Brain microvascular endothelial cell (primary cell): ENCODE results near the gene ST7.

Source experiments
- DNase-seq: peaks from one replicate; pipeline ENCODE4 v3.0.0-alpha.2; 2020
- H3K27ac ChIP-seq: fragments of 250-450 bp; sonication (Bioruptor Pico); 2 replicates; pipeline ENCODE4 v1.5.1; 2020; ENCODE audit warnings: mild to moderate bottlenecking, moderate library complexity
- H3K27me3 ChIP-seq: fragments of 250-450 bp; sonication (Bioruptor Pico); replicated peaks from 2 replicates; pipeline ENCODE4 v1.5.1; 2020; ENCODE audit warnings: mild to moderate bottlenecking
- H3K36me3 ChIP-seq: fragments of 250-450 bp; sonication (Bioruptor Pico); replicated peaks from 2 replicates; pipeline ENCODE4 v1.5.1; 2020; ENCODE audit warnings: mild to moderate bottlenecking
- H3K4me3 ChIP-seq: 2 replicates; pipeline ENCODE4 v1.5.1; 2011; ENCODE audit warnings: low read depth, mild to moderate bottlenecking, control low read depth, low read length, moderate library complexity
- in situ Hi-C: cut with HindIII; loops from 2 replicates; pipeline ENCODE4 v1.10.0; 2017; ENCODE audit warnings: low sequenced_read_pairs, low pct_ligation_motif_present
- TF ChIP-seq, protein P1 (sequence below): IDR thresholded peaks from 2 replicates; pipeline ENCODE4 v1.5.1; 2011; ENCODE audit warnings: low read depth, mild to moderate bottlenecking, moderate library complexity, low read length, control low read depth, inconsistent platforms; ENCODE audit errors: missing control alignments

ST7 gene, protein sequence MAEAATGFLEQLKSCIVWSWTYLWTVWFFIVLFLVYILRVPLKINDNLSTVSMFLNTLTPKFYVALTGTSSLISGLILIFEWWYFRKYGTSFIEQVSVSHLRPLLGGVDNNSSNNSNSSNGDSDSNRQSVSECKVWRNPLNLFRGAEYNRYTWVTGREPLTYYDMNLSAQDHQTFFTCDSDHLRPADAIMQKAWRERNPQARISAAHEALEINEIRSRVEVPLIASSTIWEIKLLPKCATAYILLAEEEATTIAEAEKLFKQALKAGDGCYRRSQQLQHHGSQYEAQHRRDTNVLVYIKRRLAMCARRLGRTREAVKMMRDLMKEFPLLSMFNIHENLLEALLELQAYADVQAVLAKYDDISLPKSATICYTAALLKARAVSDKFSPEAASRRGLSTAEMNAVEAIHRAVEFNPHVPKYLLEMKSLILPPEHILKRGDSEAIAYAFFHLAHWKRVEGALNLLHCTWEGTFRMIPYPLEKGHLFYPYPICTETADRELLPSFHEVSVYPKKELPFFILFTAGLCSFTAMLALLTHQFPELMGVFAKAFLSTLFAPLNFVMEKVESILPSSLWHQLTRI

DNA sequence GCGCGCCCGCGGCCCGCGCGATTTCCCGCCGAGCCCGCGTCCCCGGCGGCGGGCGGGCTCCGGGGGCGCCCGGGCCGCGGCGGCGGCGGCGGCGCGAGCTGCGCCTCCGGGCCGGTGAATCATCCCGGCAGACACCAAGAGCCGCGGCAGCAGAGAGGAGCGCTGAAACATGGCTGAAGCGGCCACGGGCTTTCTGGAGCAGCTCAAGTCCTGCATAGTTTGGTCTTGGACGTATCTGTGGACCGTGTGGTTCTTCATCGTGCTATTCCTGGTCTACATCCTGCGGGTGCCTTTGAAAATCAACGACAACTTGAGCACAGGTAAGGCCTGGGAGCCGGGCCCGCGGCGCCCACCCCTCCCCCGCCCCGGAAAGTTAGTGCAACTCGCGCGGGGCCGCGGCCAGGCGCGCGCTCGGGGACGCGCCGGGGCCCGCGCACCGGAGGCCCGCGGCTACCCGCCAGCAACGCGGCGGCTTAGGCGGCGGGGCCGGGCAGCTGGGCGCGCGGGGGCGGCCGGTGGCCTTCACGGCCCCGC is at the start of gene ST7:
ST7 (plus strand) TSS at position 130 of the 534 bp plus-strand sequence; CDS start at position 170, 40 bp downstream.
- H3K4me3 ChIP-seq, result peak within 1 kb of the TSS; percentile 88
- no peaks in the 10 kb centered on the region for H3K36me3 ChIP-seq
- no peaks in the 10 kb centered on the region for H3K27me3 ChIP-seq
- peak within 1 kb of the TSS; percentile 81 for H3K27ac ChIP-seq
- peak; percentile 57 for DNase-seq
- TF ChIP-seq, protein P1, sequence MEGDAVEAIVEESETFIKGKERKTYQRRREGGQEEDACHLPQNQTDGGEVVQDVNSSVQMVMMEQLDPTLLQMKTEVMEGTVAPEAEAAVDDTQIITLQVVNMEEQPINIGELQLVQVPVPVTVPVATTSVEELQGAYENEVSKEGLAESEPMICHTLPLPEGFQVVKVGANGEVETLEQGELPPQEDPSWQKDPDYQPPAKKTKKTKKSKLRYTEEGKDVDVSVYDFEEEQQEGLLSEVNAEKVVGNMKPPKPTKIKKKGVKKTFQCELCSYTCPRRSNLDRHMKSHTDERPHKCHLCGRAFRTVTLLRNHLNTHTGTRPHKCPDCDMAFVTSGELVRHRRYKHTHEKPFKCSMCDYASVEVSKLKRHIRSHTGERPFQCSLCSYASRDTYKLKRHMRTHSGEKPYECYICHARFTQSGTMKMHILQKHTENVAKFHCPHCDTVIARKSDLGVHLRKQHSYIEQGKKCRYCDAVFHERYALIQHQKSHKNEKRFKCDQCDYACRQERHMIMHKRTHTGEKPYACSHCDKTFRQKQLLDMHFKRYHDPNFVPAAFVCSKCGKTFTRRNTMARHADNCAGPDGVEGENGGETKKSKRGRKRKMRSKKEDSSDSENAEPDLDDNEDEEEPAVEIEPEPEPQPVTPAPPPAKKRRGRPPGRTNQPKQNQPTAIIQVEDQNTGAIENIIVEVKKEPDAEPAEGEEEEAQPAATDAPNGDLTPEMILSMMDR, result no peak
- in situ Hi-C loops, result no loop called here

DNA sequence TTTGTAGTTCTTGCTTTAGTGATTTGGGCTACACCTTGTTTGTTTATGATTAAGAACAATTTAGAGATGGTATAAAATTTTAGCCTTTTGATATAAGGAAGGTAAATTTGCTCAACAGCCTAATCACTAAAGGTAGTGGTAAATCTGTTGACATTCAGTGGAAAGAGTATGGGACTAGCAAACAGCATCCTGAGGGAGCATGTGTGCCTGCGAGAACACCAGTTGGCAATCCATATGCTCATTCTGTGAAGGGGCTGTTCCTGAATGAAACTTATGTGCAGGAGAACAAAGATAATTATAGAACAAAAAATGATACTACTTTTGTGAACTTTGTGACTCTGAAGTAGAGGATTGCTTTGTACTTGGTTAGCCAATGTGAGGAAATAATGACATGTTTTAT is 46.9 kb upstream of the ST7 start:
- in situ Hi-C loops, result no loop called here
- H3K4me3 ChIP-seq, result no peak overlapping the region
- no peak overlapping the region for H3K27ac ChIP-seq
- peaks cover 18% of the 10 kb centered on the region for H3K36me3 ChIP-seq
- TF ChIP-seq, protein P1, result no peak
- H3K27me3 ChIP-seq, result no peaks in the 10 kb centered on the region
- DNase-seq, result no peak

DNA sequence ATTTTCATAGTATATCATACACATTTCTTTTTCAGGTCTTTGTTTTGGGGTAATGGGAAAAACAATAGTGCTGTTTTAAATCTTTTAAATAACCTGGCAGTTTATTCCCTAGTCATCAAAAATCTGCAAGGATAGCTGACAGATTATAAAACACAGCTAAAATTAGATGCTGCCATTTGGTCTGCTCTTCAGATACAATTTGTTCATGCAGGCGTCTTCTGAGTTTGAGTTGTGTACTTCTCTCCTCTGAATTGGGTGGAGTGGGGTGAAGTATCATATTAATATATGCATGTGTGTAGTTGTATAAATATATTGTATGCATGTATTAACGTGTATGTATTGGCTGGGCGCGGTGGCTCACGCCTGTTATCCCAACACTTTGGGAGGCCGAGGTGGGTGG is 42.9 kb upstream of the ST7 start:
- in situ Hi-C loops, result no loop called here
- DNase-seq, result no peak
- H3K36me3 ChIP-seq, result peaks cover 27% of the 10 kb centered on the region
- H3K27ac ChIP-seq, result no peak overlapping the region
- TF ChIP-seq, protein P1, result no peak
- H3K4me3 ChIP-seq, result no peak overlapping the region
- no peaks in the 10 kb centered on the region for H3K27me3 ChIP-seq

DNA sequence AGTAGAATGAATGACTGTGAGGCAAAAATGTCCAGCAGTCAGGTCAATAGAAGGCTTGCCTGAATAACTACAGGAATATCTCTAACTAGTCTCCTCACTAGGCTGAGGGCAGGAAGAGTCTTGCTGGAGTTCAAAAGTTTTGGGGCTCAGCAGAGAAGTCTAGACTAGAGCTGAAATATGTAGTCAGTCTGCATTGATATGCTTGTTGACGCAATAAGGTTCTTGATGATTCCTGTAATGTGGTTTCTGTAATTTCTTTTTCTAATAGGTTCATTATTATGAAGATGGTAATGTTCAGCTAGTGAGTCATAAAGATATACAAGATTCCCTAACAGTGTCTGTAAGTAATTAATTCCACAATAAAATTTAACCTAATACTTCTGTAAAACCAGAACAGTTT is 41.5 kb upstream of the ST7 start:
- TF ChIP-seq, protein P1, result no peak
- no peak overlapping the region for H3K4me3 ChIP-seq
- peaks cover 30% of the 10 kb centered on the region for H3K36me3 ChIP-seq
- in situ Hi-C loops, result no loop called here
- H3K27me3 ChIP-seq, result no peaks in the 10 kb centered on the region
- no peak overlapping the region for H3K27ac ChIP-seq
- no peak for DNase-seq

DNA sequence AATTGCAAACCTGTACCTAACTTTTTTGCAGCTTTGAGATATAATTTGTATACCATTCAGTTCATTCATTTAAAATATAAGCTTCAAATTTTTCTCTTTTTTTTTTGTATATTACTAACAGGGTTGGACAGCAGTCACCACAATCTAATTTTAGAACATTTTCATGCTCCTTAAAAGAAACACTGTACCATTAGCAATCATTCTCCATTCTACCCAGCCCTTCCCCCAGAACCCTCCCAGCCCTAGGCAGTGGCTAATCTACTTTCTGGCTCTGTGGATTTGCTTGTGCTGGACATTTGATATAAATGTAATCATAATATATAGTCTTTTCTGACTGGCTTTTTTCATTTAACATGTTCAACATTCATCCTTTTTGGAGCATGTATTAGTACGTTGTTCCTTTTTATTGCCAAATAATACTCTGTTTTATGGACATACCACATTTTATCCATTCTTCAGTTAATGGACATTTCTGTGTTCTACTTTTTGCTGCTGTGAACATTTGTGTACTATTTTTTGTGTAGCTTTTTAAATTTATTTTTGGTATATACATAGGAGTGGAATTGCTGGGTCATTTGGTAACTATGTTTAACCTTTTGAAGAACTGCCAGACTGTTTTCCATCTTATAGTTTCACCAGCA is 40.9 kb upstream of the ST7 start:
- Histone ChIP-seq H3K27ac (no peak overlapping the region), H3K27me3 (no peaks in the 10 kb centered on the region), H3K36me3 (peaks cover 31% of the 10 kb centered on the region), H3K4me3 (no peak overlapping the region)
- in situ Hi-C loops, result no loop called here
- TF ChIP-seq, protein P1, result no peak
- DNase-seq, result no peak
